A673 (cell line): Measurements from ENCODE around the gene KRTAP10-7.

Experiments used
- CTCF ChIP-seq: fragments of 300-800, 200-600 bp; sonication (generic); conservative IDR thresholded peaks from 2 replicates; pipeline ENCODE4 v1.5.1; 2017; ENCODE audit warnings: low read depth, mild to moderate bottlenecking, antibody characterized with exemption, low read length, moderate library complexity, mixed read lengths
- EZH2 ChIP-seq: fragments of 200-600 bp; sonication (generic); IDR thresholded peaks from 2 replicates; pipeline ENCODE4 v1.6.1; 2017; ENCODE audit warnings: borderline replicate concordance, low read depth, mild to moderate bottlenecking, mixed read lengths, antibody characterized with exemption, low read length; ENCODE audit not compliant: poor library complexity, severe bottlenecking

GRCh38 chr21:44628707-44629391, 28.5 kb downstream of the KRTAP10-7 start:
- no peak for TF ChIP-seq EZH2
- TF ChIP-seq CTCF, result no peak
